Measurements from ENCODE around the gene VRK1. TPM values are rescaled to one million over a fixed set of nuclear protein-coding genes. Genes with fewer than 3 reads are reported as not detected.

Gene VRK1
- total RNA-seq, 1 experiment from 2014 or later = 39.1 TPM

GRCh38 chr14:96795109-96795828 is 1.9 kb upstream of the VRK1 start:
- no peak overlapping the region for H3K27ac ChIP-seq (ENCODE audit: low read length)
- no peaks in the 10 kb centered on the region for H3K27me3 ChIP-seq (ENCODE audit: low read length)
- intact Hi-C loops (cut with micrococcal nuclease) = loop anchor here (5.0 kb wide), 3 partner anchors 57 to 282 kb away; no protein-coding TSS in a partner anchor
- POLR2A ChIA-PET (ENCODE audit: unreplicated experiment) = interaction anchor here (0.6 kb wide), 1 partner anchor 206 kb away, joined by 3 read pairs; no protein-coding TSS in a partner anchor
- no peaks in the 10 kb centered on the region for H3K36me3 ChIP-seq (ENCODE audit: low read depth, low read length)
- CTCF ChIA-PET = no interaction called here
- H4K20me1 ChIP-seq (ENCODE audit: low read length) = peaks cover 20% of the 10 kb centered on the region
- DNase-seq = no peak
- H3K9me2 ChIP-seq (replicated peaks; ENCODE audit: low read length) = no peaks in the 10 kb centered on the region
- H3K9me3 ChIP-seq (ENCODE audit: low read length) = no peaks in the 10 kb centered on the region
- BruUV-seq (replicated peaks) = no TSS peak
- TF ChIP-seq EZH2phosphoT487 (IDR thresholded peaks at IDR 0.05; ENCODE audit: borderline replicate concordance, low read length) = no peak
- no peak for TF ChIP-seq EZH2 (IDR thresholded peaks at IDR 0.05; ENCODE audit: low read length, unreplicated experiment)
- no peak for TF ChIP-seq CTCF (conservative IDR thresholded peaks at IDR 0.05; ENCODE audit: low read depth, low read length)
- no peak overlapping the region for H3K9ac ChIP-seq (ENCODE audit: low read length)
- H3K4me3 ChIP-seq (ENCODE audit: low read length) = no peak overlapping the region
- ATAC-seq = no peak
- H3K79me2 ChIP-seq (ENCODE audit: low read length) = peaks cover 29% of the 10 kb centered on the region
- no peak overlapping the region for H3K4me2 ChIP-seq (ENCODE audit: low read length)
- H3K4me1 ChIP-seq (ENCODE audit: insufficient read depth, low read length) = peaks cover 23% of the 10 kb centered on the region
- no peaks in the 10 kb centered on the region for H3F3A ChIP-seq (ENCODE audit: low read length, unreplicated experiment)
- H2AFZ ChIP-seq (ENCODE audit: low read length) = no peak overlapping the region

- DNase-seq = no peak
- BruUV-seq (replicated peaks) = TSS peak; percentile 47
- H3K4me3 ChIP-seq (ENCODE audit: low read length) = peak overlapping the region; percentile 90
- H3K4me2 ChIP-seq (ENCODE audit: low read length) = peak overlapping the region; percentile 95
- peaks cover 54% of the 10 kb centered on the region for H3K79me2 ChIP-seq (ENCODE audit: low read length)
- peak overlapping the region; percentile 93 for H3K9ac ChIP-seq (ENCODE audit: low read length)
- no peak for TF ChIP-seq EZH2 (IDR thresholded peaks at IDR 0.05; ENCODE audit: low read length, unreplicated experiment)
- TF ChIP-seq CTCF (conservative IDR thresholded peaks at IDR 0.05; ENCODE audit: low read depth, low read length) = no peak
- TF ChIP-seq EZH2phosphoT487 (IDR thresholded peaks at IDR 0.05; ENCODE audit: borderline replicate concordance, low read length) = no peak
- H3K27ac ChIP-seq (ENCODE audit: low read length) = peak overlapping the region; percentile 34; the same call in 1 of the 2 replicates
- H2AFZ ChIP-seq (ENCODE audit: low read length) = peak overlapping the region; percentile 47; the same call in 1 of the 2 replicates
- H3K9me3 ChIP-seq (ENCODE audit: low read length) = no peaks in the 10 kb centered on the region
- no peaks in the 10 kb centered on the region for H3F3A ChIP-seq (ENCODE audit: low read length, unreplicated experiment)
- no peaks in the 10 kb centered on the region for H3K27me3 ChIP-seq (ENCODE audit: low read length)
- intact Hi-C loops (cut with micrococcal nuclease) = loop anchor here (2.0 to 5.0 kb wide), 4 partner anchors 55 to 309 kb away; no protein-coding TSS in a partner anchor
- H4K20me1 ChIP-seq (ENCODE audit: low read length) = peaks cover 33% of the 10 kb centered on the region
- CTCF ChIA-PET = interaction anchor here (0.6 to 1.1 kb wide), 2 partner anchors 15 to 55 kb away, joined by 3 to 4 read pairs; no protein-coding TSS in a partner anchor
- POLR2A ChIA-PET (ENCODE audit: unreplicated experiment) = no interaction called here
- H3K9me2 ChIP-seq (replicated peaks; ENCODE audit: low read length) = no peaks in the 10 kb centered on the region
- peak; percentile 23 for ATAC-seq
- 0 out of 2 replicates have a peak, but pooled peaks cover 3% of the 10 kb centered on the region for H3K36me3 ChIP-seq (ENCODE audit: low read depth, low read length)
- peaks cover 27% of the 10 kb centered on the region for H3K4me1 ChIP-seq (ENCODE audit: insufficient read depth, low read length)
These were observed 584 bp downstream of the VRK1 start for GRCh38 chr14:96797582-96798349.

All from PC-3 (cell line).